Type B pancreatic cell (in vitro differentiated cells): ENCODE measurements around the gene SPON2. TPM values are rescaled to one million over a fixed set of nuclear protein-coding genes. Genes with fewer than 3 reads are reported as not detected.
A peak's percentile ranks its signal among the peaks of the same experiment; 100 is the strongest.

Experiments used
- DNase-seq: peaks from one replicate; pipeline ENCODE4 v3.0.0; 2021; ENCODE audit warnings: mixed read lengths; ENCODE audit not compliant: unreplicated experiment; ENCODE audit errors: extremely low spot score
- H3K27ac Mint-ChIP-seq: 2 replicates; pipeline ENCODE4 v1.8.0; 2021; ENCODE audit warnings: mild to moderate bottlenecking, mixed read lengths
- H3K27me3 Mint-ChIP-seq: 2 replicates; pipeline ENCODE4 v1.8.0; 2021; ENCODE audit warnings: mixed read lengths
- H3K36me3 Mint-ChIP-seq: 2 replicates; pipeline ENCODE4 v1.8.0; 2021; ENCODE audit warnings: mixed read lengths
- H3K4me1 Mint-ChIP-seq: one replicate; pipeline ENCODE4 v1.8.0; 2021; ENCODE audit warnings: mixed read lengths; ENCODE audit not compliant: unreplicated experiment
- H3K4me3 Mint-ChIP-seq: 2 replicates; pipeline ENCODE4 v1.8.0; 2021; ENCODE audit warnings: mild to moderate bottlenecking, mixed read lengths
- H3K9me3 Mint-ChIP-seq: 2 replicates; pipeline ENCODE4 v1.8.0; 2021; ENCODE audit warnings: mixed read lengths
- CTCF ChIP-seq: fragments of 200-600 bp; sonication (generic); conservative IDR thresholded peaks from 2 replicates; pipeline ENCODE4 v1.5.0; 2021; ENCODE audit warnings: antibody characterized with exemption, mild to moderate bottlenecking
- total RNA-seq: library from RNA; stranded (reverse); gene quantifications from 2 replicates; pipeline ENCODE4 v1.2.1, GENCODE V29; 2021; ENCODE audit warnings: low replicate concordance

The SPON2 gene
- total RNA-seq, 1 donor from 2014 or later, result 10.4 TPM

DNA sequence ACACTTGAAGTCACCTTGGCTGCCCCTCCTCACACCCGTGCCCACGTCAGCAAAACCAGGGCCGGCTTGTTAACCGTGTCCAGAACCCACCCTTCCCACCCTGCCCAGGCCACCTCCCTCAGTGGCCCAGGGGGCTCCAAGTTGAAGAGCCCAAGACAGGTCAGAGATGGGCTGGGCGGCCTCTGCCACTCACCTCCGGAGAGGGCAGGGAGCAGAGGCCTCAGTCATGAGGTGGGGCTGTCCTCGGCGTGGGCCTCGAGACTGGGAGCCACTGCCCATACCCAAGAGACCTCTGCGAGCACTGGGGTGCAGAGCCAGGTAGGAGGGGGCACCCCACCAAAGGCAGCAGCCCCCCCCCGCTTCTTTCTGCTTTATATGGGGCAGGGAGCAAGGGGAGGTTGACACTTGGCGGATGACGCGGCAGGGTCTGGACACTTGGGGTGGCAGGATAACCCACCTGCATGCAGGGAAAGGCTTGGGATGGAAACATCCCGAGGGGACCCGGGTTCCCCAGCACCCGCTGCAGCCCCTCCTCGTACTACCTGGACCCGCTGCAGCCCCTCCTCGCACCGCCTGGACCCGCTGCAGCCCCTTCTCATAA, 38.0 kb upstream of the SPON2 start:
- Mint-ChIP-seq H3K36me3 (no peaks in the 10 kb centered on the region), H3K9me3 (no peaks in the 10 kb centered on the region), H3K4me3 (no peak overlapping the region), H3K27ac (no peak overlapping the region), H3K27me3 (no peaks in the 10 kb centered on the region), H3K4me1 (no peaks in the 10 kb centered on the region)
- TF ChIP-seq CTCF, result no peak
- DNase-seq, result no peak

- Mint-ChIP-seq H3K27me3 (no peaks in the 10 kb centered on the region), H3K36me3 (no peaks in the 10 kb centered on the region), H3K9me3 (no peaks in the 10 kb centered on the region), H3K4me1 (peaks cover 1% of the 10 kb centered on the region), H3K27ac (no peak overlapping the region), H3K4me3 (no peak overlapping the region)
- DNase-seq, result no peak
- no peak for TF ChIP-seq CTCF
Observed at GRCh38 chr4:1209821-1210220, 37.4 kb upstream of the SPON2 start.

DNA sequence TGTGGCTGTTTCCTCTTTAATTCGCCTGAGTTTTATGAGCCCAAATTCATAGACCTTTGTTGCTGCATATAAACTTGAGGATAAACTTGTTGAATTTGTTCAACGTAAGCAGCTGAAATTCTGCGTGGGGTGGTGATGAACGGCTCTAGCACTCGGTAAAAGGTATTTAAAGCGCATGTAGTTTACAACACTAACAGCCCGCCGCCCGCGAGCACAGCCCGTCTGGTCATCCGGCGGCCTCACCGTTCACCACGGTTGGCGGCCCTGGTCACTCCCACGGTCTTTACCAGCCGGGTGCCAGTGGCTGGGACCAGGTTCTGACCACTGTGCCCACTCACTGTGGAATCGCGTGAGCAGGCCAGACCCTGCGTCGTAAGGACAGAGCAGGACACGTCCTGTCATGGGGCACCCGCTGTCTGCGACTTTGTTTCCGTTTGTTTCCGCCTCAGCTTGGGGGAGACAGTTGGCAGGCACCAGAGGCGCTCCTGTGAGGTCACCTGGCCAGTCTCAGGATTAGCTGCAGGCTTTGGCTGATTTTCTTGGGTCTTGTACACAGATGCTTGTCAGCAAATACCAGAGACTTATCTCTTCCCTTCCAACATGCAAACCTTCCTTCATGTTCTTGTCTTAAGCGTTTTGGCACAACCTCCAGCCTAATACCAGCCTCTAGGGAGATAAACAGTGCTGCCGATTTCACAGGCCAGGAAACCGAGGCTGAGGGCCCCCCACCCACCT, 36.8 kb upstream of the SPON2 start:
- DNase-seq, result no peak
- no peak overlapping the region for H3K4me3 Mint-ChIP-seq

DNA sequence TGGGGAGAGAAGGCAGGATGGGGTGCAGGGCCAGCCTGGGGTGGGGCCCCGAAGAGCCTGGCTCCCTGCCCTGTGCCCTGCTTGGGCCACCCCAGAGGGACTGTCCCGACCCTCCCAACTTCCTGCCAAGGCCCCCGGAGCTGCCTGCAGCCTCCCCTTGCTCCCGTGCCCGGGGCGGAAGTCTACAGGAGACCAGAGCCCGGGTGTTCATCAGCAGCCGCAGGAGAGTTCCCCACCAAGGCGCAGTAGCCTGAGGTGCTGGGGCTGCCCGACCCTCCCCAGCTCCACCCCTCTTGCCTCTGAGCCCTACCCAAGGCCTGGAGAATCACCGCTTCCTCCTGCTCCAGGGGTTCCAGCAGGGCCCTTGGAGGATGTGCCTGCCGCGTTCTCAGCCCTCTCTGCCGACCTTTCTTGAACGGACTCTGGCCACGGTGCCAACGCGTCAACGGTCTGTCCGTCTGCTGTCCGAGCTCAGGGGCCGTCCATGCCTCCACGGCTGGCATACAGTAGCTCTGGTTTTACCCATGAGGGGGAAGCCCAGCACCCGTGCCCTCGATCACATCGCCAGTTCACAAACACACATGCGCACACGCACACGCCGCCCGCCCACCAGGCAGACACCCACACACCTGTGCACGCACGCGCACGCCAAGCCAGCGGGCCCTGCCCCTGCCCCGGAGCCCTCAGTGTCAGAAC, 36.0 kb upstream of the SPON2 start:
- H3K4me1 Mint-ChIP-seq, result peaks cover 10% of the 10 kb centered on the region
- no peak overlapping the region for H3K4me3 Mint-ChIP-seq
- no peaks in the 10 kb centered on the region for H3K9me3 Mint-ChIP-seq
- no peak for TF ChIP-seq CTCF
- no peak for DNase-seq
- no peak overlapping the region for H3K27ac Mint-ChIP-seq
- no peaks in the 10 kb centered on the region for H3K36me3 Mint-ChIP-seq
- no peaks in the 10 kb centered on the region for H3K27me3 Mint-ChIP-seq

More for the DNA sequence above, 36.8 kb upstream of the SPON2 start:
- Mint-ChIP-seq H3K27ac (no peak overlapping the region), H3K27me3 (no peaks in the 10 kb centered on the region), H3K4me1 (peaks cover 8% of the 10 kb centered on the region), H3K9me3 (no peaks in the 10 kb centered on the region), H3K36me3 (no peaks in the 10 kb centered on the region)
- no peak for TF ChIP-seq CTCF

DNA sequence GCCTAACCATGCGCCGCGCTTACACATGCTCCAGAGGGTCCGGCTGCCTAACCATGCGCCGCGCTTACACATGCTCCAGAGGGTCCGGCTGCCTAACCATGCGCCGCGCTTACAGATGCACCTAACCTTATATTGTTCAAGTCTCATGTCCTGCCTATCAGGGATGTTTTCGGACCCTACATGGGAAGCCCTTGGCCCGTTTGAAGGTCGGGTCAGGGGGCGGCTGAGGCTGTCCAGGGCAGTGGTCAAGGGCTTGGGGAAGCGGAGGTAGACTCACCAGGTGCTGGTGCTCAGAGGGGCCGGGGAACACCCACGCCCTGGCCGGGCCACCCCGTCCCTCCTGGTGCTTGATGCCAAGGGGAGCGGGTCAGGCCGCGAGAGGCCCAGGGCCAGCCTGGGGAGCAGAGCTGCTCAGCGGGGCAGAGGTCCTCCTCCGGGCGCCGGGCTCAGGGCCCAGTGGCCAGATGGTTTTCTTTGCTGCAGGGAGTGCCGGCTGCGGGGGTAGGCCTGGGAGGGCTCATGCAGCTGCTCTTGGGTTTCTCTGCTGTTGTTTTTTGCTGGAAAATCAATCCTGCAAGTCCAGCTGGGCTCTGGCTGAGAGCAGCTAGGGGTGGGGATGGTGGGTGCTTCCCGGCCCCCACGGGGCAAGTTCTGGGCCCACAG, 35.4 kb upstream of the SPON2 start:
- H3K27me3 Mint-ChIP-seq, result no peaks in the 10 kb centered on the region
- no peaks in the 10 kb centered on the region for H3K36me3 Mint-ChIP-seq
- no peak for TF ChIP-seq CTCF
- no peak overlapping the region for H3K4me3 Mint-ChIP-seq
- DNase-seq, result peak; percentile 68
- H3K27ac Mint-ChIP-seq, result no peak overlapping the region
- H3K4me1 Mint-ChIP-seq, result peaks cover 10% of the 10 kb centered on the region
- H3K9me3 Mint-ChIP-seq, result no peaks in the 10 kb centered on the region
